B cell (primary cell): ENCODE measurements around the gene KCTD2. TPM values are rescaled to one million over a fixed set of nuclear protein-coding genes. Genes with fewer than 3 reads are reported as not detected.
A peak's percentile ranks its signal among the peaks of the same experiment; 100 is the strongest.

Experiments
- ATAC-seq: fragments of 200-7000 bp; cut with Tn5 transposase; one replicate; pipeline ENCODE4 v1.10.0; 2021; ENCODE audit warnings: low read depth, mild to moderate bottlenecking, moderate number of reproducible peaks, moderate library complexity
- CTCF ChIA-PET: fragments of 350-600 bp; sonication (Branson Sonifier 250); formaldehyde crosslinking; loops from one replicate; lab custom pipeline; 2021; ENCODE audit warnings: antibody characterized with exemption, inconsistent platforms; lab: Charles Lee
- POLR2A ChIA-PET: fragments of 350-600 bp; sonication (Branson Sonifier 250); formaldehyde crosslinking; loops from one replicate; lab custom pipeline; 2021; ENCODE audit warnings: antibody characterized with exemption; lab: Charles Lee
- DNase-seq: peaks from one replicate; pipeline ENCODE4 v3.0.0; 2013
- H2AFZ ChIP-seq: 2 replicates; pipeline ENCODE4 v1.6.1; 2012; ENCODE audit warnings: mild to moderate bottlenecking, low read depth, low read length; ENCODE audit not compliant: insufficient read depth, poor library complexity, severe bottlenecking
- H3K27ac ChIP-seq, 2 donors: 1 replicate in 1 of 2; 2 replicates in 1 of 2; pipeline ENCODE4 v1.5.1; 2012 to 2013; ENCODE audit warnings: low read length in 2 of 2, mild to moderate bottlenecking in 2 of 2, moderate library complexity in 1 of 2
- H3K27me3 ChIP-seq, 4 experiments: fragments of 200-600 bp in 1 of 4; sonication (generic) in 1 of 4; replicated peaks in 1 of 4; 1 replicate in 2 of 4; 2 replicates in 2 of 4; pipeline versions ENCODE4 v1.6.1 to v1.7.0; 2013 to 2016; ENCODE audit warnings: low read length in 3 of 4, mild to moderate bottlenecking in 2 of 4, mixed read lengths in 1 of 4, moderate library complexity in 1 of 4; ENCODE audit not compliant: insufficient read depth in 4 of 4, control insufficient read depth in 3 of 4; ENCODE audit errors: control extremely low read depth in 1 of 4
- H3K36me3 ChIP-seq, 2 experiments: replicated peaks in 1 of 2; 1 replicate in 1 of 2; 2 replicates in 1 of 2; pipeline versions ENCODE4 v1.6.1 to v1.7.1; 2013; ENCODE audit warnings: low read length in 1 of 2; ENCODE audit not compliant: insufficient read depth in 2 of 2, control insufficient read depth in 1 of 2; ENCODE audit errors: control extremely low read depth in 1 of 2, extremely low read depth in 1 of 2
- H3K4me1 ChIP-seq, 2 donors: fragments of 200-600 bp in 1 of 2; sonication (generic) in 1 of 2; 1 replicate in 1 of 2; 2 replicates in 1 of 2; pipeline versions ENCODE4 v1.5.1 to v1.6.1; 2013 to 2017; ENCODE audit warnings: low read length in 2 of 2; ENCODE audit not compliant: control insufficient read depth in 2 of 2, insufficient read depth in 2 of 2
- H3K4me2 ChIP-seq: replicated peaks from 2 replicates; pipeline ENCODE3; 2012; ENCODE audit warnings: mild to moderate bottlenecking, low read depth, low read length; ENCODE audit not compliant: poor library complexity, severe bottlenecking
- H3K4me3 ChIP-seq, 5 experiments: fragments of 200-600 bp in 1 of 5; sonication (generic) in 1 of 5; 1 replicate in 3 of 5; 2 replicates in 2 of 5; pipeline versions ENCODE4 v1.5.1 to v1.7.0; 2011 to 2016; ENCODE audit warnings: low read length in 4 of 5, mild to moderate bottlenecking in 4 of 5, low read depth in 2 of 5, control low read depth in 1 of 5, moderate library complexity in 1 of 5; ENCODE audit not compliant: insufficient read depth in 1 of 5; ENCODE audit errors: control extremely low read depth in 1 of 5, extremely low read depth in 1 of 5
- H3K79me2 ChIP-seq: fragments of 200-600 bp; sonication (generic); one replicate; pipeline ENCODE4 v1.6.0; 2016; ENCODE audit warnings: low read length; ENCODE audit not compliant: control insufficient read depth, insufficient read depth
- H3K9ac ChIP-seq: fragments of 200-600 bp; sonication (generic); 2 replicates; pipeline ENCODE4 v1.6.1; 2017; ENCODE audit warnings: mild to moderate bottlenecking, low read length, moderate library complexity
- H3K9me3 ChIP-seq, 3 donors: one replicate each; pipeline versions ENCODE4 v1.6.1 to v1.7.1; 2013; ENCODE audit warnings: low read length in 2 of 3; ENCODE audit not compliant: control insufficient read depth in 2 of 3, insufficient read depth in 1 of 3; ENCODE audit errors: control extremely low read depth in 1 of 3
- H4K20me1 ChIP-seq: 2 replicates; pipeline ENCODE4 v1.6.0; 2012; ENCODE audit warnings: mild to moderate bottlenecking, low read length; ENCODE audit not compliant: insufficient read depth, control insufficient read depth, poor library complexity, severe bottlenecking
- H3K27ac Mint-ChIP-seq: one replicate; pipeline ENCODE4 v1.8.0; 2021; ENCODE audit warnings: mixed read lengths
- H3K27me3 Mint-ChIP-seq: one replicate; pipeline ENCODE4 v1.8.0; 2021; ENCODE audit warnings: mixed read lengths
- H3K4me1 Mint-ChIP-seq: one replicate; pipeline ENCODE4 v1.8.0; 2021; ENCODE audit warnings: mixed read lengths
- H3K4me3 Mint-ChIP-seq: one replicate; pipeline ENCODE4 v1.8.0; 2021; ENCODE audit warnings: mixed read lengths
- H3K9me3 Mint-ChIP-seq: one replicate; pipeline ENCODE4 v1.8.0; 2022; ENCODE audit warnings: mixed read lengths; ENCODE audit not compliant: insufficient read depth
- CTCF ChIP-seq: fragments of 200-600 bp; IDR thresholded peaks from one replicate; pipeline ENCODE4 v1.8.0; 2022; ENCODE audit warnings: antibody characterized with exemption, mild to moderate bottlenecking
- EZH2 ChIP-seq: IDR thresholded peaks from 2 replicates; pipeline ENCODE4 v1.6.1; 2012; ENCODE audit warnings: borderline replicate concordance, low read depth, mild to moderate bottlenecking, moderate library complexity, low read length; ENCODE audit not compliant: insufficient read depth, poor library complexity, severe bottlenecking
- WGBS: methylation state at CpG from one replicate; pipeline ENCODE4 v1.1.5; 2013; ENCODE audit warnings: missing lambda C conversion rate; ENCODE audit not compliant: insufficient coverage; 5-methylcytosine and 5-hydroxymethylcytosine counted together
- intact Hi-C: fragments of 100-400 bp; cut with micrococcal nuclease; formaldehyde crosslinking; loops from one replicate; pipeline ENCODE4 v1.10.0; 2022
- polyA plus RNA-seq: library from polyadenylated mRNA; depleted of rRNA; stranded (reverse); fragments of >200 nt; gene quantifications from 2 replicates; pipeline ENCODE4 v1.2.3, GENCODE V29; 2012
- total RNA-seq, 2 donors: library from RNA; stranded (reverse); fragments of 120-200 nt in 1 of 2; gene quantifications; 1 replicate in 1 of 2; 2 replicates in 1 of 2; pipeline versions ENCODE4 v1.2.3 to v1.2.4, GENCODE V29; 2013 to 2022

The KCTD2 gene
- total and polyA plus RNA-seq, 2 donors (not counting 1 experiment from before 2014, with no cell fraction given): 15.7 to 23.2 TPM

GRCh38 chr17:75048249-75048878 lies 1.3 kb downstream of the KCTD2 start:
- DNase-seq (no peak), ATAC-seq (no peak)
- Mint-ChIP-seq H3K4me1 (peaks cover 27% of the 10 kb centered on the region), H3K27ac (peak overlapping the region; percentile 92), H3K27me3 (no peaks in the 10 kb centered on the region), H3K4me3 (peak overlapping the region; percentile 93), H3K9me3 (no peaks in the 10 kb centered on the region)
- intact Hi-C loops: loop anchor here (5.0 to 10.0 kb wide), 2 partner anchors 134 to 156 kb away; partner anchors contain the start of genes NUP85 and SUMO2
- Histone ChIP-seq H3K4me1 (peaks cover 13 to 16% of the 10 kb centered on the region in 2 donors), H3K9me3 (no peaks in the 10 kb centered on the region), H3K27ac (no peak overlapping the region), H3K4me2 (peak overlapping the region; percentile 93), H3K27me3 (no peaks in the 10 kb centered on the region), H3K79me2 (peaks cover 17% of the 10 kb centered on the region), H3K36me3 (peaks cover 0 to 7% of the 10 kb centered on the region in 2 experiments), H3K4me3 (peak overlapping the region in 1 of 5 experiments; percentile 94), H2AFZ (no peak overlapping the region), H4K20me1 (no peaks in the 10 kb centered on the region), H3K9ac (peak overlapping the region; percentile 95)
- ChIA-PET CTCF (interaction anchor here (0.8 to 2.3 kb wide), 5 partner anchors 12 to 124 kb away, joined by 3 to 6 read pairs (median 4); partner anchors contain the start of gene MRPL58), POLR2A (no interaction called here)
- TF ChIP-seq CTCF: no peak
- TF ChIP-seq EZH2: no peak
- WGBS: 63% methylated on average over 3 of the region's 5 CpGs

GRCh38 chr17:75049057-75049456 lies 2.0 kb downstream of the KCTD2 start:
- intact Hi-C loops: loop anchor here (5.0 to 10.0 kb wide), 2 partner anchors 133 to 156 kb away; partner anchors contain the start of genes NUP85 and SUMO2
- Mint-ChIP-seq H3K27me3 (no peaks in the 10 kb centered on the region), H3K9me3 (no peaks in the 10 kb centered on the region), H3K4me3 (peak overlapping the region; percentile 93), H3K4me1 (peaks cover 27% of the 10 kb centered on the region), H3K27ac (peak overlapping the region; percentile 23)
- peaks cover 17% of the 10 kb centered on the region for H3K79me2 ChIP-seq
- no peak overlapping the region for H3K9ac ChIP-seq
- H3K27me3 ChIP-seq: no peaks in the 10 kb centered on the region
- no peaks in the 10 kb centered on the region for H3K9me3 ChIP-seq
- H3K4me3 ChIP-seq: no peak overlapping the region
- WGBS: 92% methylated on average over 2 of the region's 5 CpGs
- no peak overlapping the region for H2AFZ ChIP-seq
- H3K36me3 ChIP-seq: peaks cover 0 to 12% of the 10 kb centered on the region in 2 experiments
- TF ChIP-seq EZH2: no peak
- no peak for TF ChIP-seq CTCF
- no peak overlapping the region for H3K27ac ChIP-seq
- H3K4me2 ChIP-seq: no peak overlapping the region
- ATAC-seq (no peak), DNase-seq (no peak)
- POLR2A ChIA-PET: interaction anchor here (0.6 kb wide), 1 partner anchor 321 kb away, joined by 5 read pairs; no protein-coding TSS in a partner anchor
- peaks cover 13 to 16% of the 10 kb centered on the region in 2 donors for H3K4me1 ChIP-seq
- CTCF ChIA-PET: interaction anchor here (0.8 to 2.3 kb wide), 5 partner anchors 11 to 123 kb away, joined by 3 to 6 read pairs (median 4); partner anchors contain the start of gene MRPL58
- H4K20me1 ChIP-seq: no peaks in the 10 kb centered on the region
